ENCODE data around the gene PRKCE.

Gene PRKCE

DNA sequence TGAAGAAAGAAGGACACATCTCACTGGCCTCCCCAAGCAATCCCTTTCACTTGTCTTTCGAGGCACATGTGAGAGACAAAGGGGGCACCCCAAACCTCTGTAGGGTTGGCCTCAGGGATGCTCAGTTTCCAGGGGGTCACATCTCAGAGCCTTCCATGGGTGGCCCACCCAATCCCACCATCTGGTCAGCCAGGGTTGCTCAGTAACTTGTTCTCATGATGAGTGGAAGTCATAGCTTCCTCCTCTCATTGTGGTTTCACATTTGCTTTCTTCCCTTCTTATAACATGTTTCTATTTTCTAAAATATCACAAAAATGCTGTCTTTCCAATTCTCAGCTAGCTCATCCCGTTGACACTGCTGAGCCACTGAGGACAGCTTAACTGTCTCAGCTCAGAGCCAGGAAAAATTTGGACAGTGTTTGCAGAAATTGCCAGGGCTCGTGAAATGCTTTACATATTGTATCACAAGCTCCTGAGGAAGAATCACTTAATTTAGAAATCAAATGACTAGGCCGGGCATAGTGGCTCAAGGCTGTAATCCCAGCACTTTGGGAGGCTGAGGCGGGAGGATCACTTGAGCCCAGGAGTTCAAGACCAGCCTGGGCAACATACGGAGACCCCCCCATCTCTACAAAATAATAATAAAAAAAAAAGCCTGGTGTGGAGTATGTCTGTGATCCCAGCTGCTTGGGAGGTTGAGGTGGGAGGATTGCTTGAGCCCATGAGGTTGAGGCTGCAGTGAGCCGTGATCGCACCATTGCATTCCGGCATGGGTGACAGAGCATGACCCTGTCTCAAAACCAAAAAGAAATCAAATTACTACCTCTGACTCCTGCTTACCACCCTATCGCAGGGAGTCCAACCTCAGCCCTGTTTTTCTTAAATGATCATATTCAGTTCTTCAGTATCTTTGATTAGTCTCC lies 129.3 kb downstream of the PRKCE start:
- TF ChIP-seq, protein P1, sequence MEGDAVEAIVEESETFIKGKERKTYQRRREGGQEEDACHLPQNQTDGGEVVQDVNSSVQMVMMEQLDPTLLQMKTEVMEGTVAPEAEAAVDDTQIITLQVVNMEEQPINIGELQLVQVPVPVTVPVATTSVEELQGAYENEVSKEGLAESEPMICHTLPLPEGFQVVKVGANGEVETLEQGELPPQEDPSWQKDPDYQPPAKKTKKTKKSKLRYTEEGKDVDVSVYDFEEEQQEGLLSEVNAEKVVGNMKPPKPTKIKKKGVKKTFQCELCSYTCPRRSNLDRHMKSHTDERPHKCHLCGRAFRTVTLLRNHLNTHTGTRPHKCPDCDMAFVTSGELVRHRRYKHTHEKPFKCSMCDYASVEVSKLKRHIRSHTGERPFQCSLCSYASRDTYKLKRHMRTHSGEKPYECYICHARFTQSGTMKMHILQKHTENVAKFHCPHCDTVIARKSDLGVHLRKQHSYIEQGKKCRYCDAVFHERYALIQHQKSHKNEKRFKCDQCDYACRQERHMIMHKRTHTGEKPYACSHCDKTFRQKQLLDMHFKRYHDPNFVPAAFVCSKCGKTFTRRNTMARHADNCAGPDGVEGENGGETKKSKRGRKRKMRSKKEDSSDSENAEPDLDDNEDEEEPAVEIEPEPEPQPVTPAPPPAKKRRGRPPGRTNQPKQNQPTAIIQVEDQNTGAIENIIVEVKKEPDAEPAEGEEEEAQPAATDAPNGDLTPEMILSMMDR (IDR thresholded peaks at IDR 0.05; ENCODE audit: extremely low read depth, missing control alignments): no peak

DNA sequence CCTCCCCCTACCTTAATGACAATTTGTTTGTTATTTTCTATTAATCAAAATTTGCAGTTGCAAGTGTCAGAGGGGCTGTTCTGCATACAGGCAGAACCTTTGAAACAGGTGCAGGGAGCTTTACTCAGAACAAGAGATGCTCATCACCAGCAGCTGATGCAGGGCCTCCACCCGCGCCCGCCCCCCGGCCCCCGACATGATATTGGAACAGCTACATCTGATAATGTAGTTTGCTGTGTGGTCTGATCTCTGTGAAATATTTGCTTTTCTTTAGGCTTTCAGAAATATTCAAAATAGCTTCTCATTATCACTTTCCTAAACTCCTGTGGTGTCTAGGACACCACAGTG lies 130.0 kb downstream of the PRKCE start:
- TF ChIP-seq, protein P1 (IDR thresholded peaks at IDR 0.05; ENCODE audit: extremely low read depth, missing control alignments): no peak
- no peak for DNase-seq (ENCODE audit: low spot score)

More for the DNA sequence above, 129.3 kb downstream of the PRKCE start:
- peak; percentile 19 for DNase-seq (ENCODE audit: low spot score)

DNA sequence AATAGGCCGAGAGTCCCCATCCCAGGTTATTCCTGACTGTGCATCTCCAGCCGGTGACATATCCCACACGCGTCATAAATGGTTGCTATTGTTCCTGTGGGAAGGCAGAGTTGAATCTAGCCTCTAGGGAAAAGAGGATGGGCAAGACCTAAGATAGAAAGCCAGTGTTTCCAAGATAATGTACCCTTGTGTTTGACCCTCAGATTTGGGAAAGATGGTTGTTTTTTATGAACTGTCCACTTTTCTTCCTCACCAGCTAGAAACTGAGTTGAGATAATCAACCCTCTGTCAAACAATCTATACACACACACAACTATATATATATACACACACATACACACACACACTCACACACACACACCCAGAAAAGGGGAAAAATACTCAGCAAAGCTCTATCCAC lies 131.0 kb downstream of the PRKCE start:
- TF ChIP-seq, protein P1 (IDR thresholded peaks at IDR 0.05; ENCODE audit: extremely low read depth, missing control alignments): no peak
- no peak for DNase-seq (ENCODE audit: low spot score)

DNA sequence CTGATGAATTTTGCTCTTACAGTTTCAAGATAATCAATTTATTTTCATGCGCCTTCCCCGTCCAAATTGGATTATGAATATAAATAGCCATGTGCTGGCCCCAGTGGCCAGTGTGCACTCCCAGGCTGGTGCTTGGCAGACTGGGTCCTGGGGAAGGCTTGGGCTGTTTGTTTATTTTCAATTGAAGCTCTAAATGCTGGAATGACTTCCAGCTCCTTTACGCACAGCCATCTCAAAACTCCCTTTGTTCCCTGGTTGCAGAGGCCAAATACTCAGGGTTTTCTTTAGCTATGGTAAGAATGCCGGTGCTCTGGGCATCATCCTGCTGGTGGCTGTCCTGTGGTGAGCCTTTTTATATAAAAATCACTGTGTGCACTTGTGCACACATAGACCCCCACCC lies 131.5 kb downstream of the PRKCE start:
- DNase-seq (ENCODE audit: low spot score): no peak
- TF ChIP-seq, protein P1 (IDR thresholded peaks at IDR 0.05; ENCODE audit: extremely low read depth, missing control alignments): no peak

DNA sequence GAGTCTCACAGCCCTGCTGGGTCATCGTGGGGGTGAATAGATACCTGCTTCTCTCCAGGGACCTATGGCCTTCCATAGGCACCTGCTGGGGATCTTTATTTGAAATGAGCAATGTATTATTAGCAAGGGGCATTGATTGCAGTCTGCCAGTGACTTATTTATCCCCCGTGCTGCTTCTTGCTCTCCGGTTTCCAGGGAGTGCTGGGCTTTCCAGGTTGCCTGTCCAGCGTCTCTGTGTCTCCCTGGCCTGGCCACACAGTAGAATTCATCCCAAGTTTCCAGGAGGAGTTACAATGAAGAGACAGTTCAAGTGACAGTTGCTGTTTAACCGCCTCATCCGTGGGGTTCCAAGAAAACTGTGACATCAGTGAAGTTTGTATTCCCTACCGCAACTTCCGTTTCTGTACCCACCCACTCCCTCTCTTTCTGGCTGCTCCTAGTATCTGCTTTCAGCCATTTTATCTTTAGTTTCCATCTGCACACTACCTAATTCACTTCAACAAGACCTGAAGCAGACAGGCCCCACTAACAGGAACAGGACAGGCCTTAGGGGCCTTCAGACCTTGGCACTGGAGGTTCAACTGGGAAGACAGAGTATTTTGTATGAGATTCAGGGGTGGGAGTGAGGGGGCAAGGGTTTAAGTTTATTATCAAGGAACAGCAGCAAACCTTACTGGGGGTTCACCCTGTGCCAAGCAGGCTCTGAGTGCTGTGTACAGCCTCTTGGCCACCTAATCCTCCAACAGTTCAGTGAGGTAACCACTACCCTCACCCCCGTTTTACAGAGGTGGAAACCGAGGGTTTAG lies 134.8 kb downstream of the PRKCE start:
- TF ChIP-seq, protein P1 (IDR thresholded peaks at IDR 0.05; ENCODE audit: extremely low read depth, missing control alignments): no peak

DNA sequence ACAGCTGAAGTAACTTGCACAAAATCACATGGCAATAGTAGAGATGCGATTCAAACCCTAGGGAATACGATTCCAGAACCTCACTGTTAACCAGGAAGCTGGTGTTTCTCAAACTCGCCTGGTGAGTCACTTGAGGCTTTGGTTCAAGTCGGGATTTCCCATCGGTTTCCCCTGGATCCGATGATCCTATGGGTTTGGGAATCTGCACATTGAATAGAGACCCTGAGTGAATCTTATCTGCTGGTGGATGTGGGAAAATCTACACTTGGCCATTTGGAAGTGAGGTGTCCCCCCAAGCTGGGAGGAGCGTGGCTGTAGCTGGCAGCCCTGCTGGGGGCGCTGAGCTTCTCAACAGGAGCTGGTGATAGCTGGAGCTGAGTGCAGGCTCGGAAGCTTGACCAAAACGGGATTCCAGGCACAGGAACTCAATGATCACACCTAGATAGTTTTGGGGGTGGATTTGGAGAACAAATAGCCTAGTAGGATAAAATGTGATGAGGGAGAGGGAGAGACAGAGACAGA lies 135.4 kb downstream of the PRKCE start:
- DNase-seq (ENCODE audit: low spot score): no peak
- TF ChIP-seq, protein P1 (IDR thresholded peaks at IDR 0.05; ENCODE audit: extremely low read depth, missing control alignments): no peak

More for the DNA sequence above, 134.8 kb downstream of the PRKCE start:
- DNase-seq (ENCODE audit: low spot score): no peak

DNA sequence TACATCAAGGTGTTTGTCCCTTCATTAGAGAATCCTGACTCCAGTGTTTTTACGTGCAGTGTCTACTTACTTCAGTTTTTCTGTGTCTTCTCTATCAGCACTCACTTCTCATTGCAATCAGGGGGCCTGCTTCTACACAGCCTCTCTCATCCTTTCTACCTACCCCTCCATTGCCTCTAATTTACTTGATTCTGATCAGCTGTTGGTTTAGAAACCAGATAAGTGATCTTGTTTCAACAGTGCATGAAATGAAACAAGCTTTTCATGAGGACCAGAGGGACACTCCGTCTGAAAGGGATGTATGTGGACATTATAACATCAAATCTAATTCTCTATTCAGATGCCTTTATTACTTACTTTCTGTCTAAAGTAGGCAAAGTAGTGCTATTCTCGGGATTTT lies 136.9 kb downstream of the PRKCE start:
- DNase-seq (ENCODE audit: low spot score): no peak
- TF ChIP-seq, protein P1 (IDR thresholded peaks at IDR 0.05; ENCODE audit: extremely low read depth, missing control alignments): no peak

All from GM20000 (cell line).